ENCODE results near the gene A2M.

Gene A2M

DNA sequence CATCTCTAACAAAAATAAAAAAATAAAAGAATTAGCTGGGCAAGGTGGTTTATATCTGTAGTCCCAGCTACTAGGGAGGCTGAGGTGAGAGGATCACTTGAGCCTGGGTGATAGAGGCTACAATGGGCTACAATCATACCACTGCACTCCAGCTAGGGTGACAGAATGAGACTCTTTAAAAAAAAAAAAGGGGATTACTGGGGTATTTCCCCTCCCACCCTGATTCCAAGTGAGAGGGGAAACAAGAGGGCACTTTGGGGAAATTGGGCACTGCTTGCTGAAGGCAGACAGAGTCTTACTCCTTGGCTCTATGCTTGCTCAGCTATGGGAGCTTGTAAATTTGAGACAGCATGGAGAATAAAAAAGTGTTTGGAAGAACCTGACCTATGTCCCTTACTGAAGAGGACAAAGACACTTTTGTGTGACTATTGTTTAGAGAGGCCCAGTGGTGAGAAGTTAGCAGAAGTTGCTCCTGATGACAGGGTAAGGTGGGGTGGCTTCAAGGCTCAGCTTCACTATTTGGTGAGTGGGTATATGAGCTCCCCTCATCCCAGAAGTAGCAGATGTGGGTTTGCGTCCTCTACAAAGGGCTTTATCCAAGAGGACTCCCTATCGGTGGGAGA, 82.3 kb downstream of the A2M start:
- DNase-seq = no peak

- DNase-seq = no peak
Measured at GRCh38 chr12:9032202-9032964, 83.3 kb downstream of the A2M start.

DNA sequence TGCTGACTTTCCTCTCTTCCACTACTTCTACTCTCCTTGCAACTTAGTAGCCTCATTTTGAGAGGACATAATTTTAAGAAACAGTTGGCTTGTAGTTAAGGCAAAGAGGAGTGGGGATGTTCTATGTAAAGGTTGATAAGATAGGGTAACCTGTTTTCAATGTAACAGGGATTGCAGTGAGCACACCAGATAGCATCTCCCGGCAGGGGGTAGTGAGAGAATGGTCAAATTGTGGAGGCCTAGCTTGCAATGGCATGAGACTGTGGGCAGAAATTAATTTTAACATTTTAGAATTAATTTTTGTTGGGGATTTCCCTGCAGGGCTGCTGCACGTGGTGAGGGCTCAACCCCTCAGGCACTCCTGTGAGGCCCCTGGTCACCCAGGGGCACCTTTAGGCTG, 84.9 kb downstream of the A2M start:
- no peak for DNase-seq

- DNase-seq = peak; percentile 80 to 84
Measured at GRCh38 chr12:9027161-9028059, 88.3 kb downstream of the A2M start.

GRCh38 chr12:9024512-9024911, 91.2 kb downstream of the A2M start:
- no peak for DNase-seq

GRCh38 chr12:9022592-9022991, 93.1 kb downstream of the A2M start:
- DNase-seq = no peak

Measured in activated T-cell treated with anti-CD3 and anti-CD28 coated beads, Interleukin-2, amount 50 U/mL, for 48 hours (primary cell).